HG03196 (cell line): ENCODE measurements around the gene CHAD.
A peak's percentile ranks its signal among the peaks of the same experiment; 100 is the strongest.
"Not testable (repeated sequence)": the region's sequence is repeated elsewhere in the genome, so short reads cannot be mapped to it uniquely, and the experiment has no call there.

Source experiments
- ATAC-seq: cut with Tn5 transposase; IDR thresholded peaks from one replicate; pipeline ENCODE4 v1.9.1; 2021; ENCODE audit not compliant: unreplicated experiment

Gene CHAD

DNA sequence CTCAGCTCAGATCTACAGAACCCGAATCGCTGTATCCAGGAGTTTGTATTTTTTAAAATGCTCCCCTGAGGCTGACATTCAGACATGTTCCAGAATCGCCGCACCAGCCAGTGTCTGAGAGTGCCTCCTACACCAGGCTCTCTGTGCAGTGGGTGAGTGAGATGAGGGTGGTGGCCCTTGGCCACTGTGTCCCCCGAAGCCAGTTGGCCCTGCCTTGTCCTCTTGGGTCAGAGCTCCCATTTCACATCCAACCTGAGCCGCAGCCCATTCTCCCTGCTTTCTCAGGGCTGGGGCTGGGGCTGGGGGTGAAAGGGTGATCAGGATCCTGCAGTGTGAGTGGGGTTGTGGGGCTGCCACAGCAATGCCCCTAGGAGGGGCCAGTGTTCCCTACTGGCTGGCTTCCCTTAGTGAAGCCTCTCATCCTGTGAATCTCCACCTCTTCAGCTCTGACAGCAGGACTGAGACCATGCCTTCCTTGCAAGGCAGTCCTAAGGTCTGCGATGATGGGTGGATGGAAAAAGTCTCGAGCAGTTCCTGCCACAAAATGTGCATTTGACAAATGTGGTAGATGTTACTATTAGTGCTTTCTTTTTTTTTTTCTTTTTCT is 26.6 kb upstream of the CHAD start:
- no peak for ATAC-seq

DNA sequence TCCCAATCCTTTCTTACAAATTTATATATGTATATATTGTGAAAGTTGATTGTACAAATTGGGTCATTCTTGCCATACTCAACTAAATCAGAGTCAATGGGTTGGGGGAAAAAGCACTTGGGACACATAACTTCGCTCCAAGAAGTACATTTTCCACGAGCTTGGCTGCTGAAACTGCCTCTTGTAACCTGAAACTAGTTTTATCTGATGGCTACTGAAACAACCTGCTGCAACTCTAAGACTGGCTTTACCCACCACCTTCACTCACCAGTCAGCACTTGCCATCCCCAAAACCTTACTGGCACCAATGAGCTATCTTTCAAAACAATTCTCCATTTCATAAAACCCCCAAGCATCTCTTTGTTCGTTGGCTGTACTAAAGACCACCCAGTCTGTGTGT is 25.1 kb upstream of the CHAD start:
- no peak for ATAC-seq

DNA sequence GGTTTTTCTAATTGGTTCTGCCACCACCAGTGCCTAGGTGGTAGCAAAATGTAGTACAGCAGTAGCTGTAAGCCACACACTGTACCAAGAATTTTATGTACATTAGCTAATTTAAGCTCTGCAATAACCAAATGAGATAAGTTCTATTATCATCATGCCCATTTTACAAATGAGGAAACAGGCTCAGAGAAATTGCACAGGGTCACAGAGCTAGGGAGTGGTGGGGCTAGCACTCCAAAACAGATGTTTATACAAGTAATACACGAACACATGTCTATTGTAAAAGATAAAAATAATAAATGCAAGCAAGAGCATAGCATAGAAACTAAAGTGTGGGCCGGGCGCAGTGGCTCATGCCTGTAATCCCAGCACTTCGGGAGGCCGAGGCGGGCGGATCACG is 23.5 kb upstream of the CHAD start:
- ATAC-seq = no peak

DNA sequence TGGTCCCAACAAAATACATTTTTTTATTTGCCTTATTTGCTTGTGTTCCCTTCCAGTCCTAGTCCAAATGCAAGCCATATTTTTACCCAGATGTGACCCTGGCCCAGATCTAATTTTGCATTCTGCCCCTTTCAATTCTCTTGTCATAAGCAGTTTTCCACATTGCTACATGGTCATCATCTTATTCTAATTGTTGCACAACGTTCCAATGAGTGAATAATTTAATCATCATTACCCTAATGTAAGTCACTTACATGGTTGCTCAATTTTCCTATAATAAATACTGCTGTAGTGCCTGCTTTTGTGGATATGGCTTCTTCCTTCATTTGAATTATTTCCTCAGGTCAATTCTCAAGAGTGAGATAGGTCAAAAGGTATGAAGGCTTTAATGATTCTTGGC is 22.8 kb upstream of the CHAD start:
- ATAC-seq = no peak

DNA sequence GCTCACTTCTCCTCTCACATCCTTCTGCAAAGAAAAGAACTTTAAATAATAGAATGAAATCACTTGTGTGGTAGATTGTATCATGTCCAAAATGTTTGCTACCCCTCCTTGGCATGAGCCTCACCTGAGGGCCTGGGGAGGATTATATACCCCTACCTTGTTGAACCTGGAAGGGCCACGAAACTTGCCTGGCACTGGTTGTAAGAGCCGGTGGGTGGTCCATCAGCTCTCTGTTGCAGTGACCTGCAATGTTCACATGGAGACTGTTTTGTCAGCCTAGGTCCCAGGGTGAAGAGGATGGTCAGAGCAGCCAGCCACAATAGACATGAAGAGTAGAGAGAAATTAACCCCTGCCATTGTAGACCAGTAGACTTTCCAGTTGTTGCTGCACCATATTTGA is 20.2 kb upstream of the CHAD start:
- ATAC-seq = no peak

- ATAC-seq = no peak
Observed at GRCh38 chr17:50487213-50488096, 18.8 kb upstream of the CHAD start.

DNA sequence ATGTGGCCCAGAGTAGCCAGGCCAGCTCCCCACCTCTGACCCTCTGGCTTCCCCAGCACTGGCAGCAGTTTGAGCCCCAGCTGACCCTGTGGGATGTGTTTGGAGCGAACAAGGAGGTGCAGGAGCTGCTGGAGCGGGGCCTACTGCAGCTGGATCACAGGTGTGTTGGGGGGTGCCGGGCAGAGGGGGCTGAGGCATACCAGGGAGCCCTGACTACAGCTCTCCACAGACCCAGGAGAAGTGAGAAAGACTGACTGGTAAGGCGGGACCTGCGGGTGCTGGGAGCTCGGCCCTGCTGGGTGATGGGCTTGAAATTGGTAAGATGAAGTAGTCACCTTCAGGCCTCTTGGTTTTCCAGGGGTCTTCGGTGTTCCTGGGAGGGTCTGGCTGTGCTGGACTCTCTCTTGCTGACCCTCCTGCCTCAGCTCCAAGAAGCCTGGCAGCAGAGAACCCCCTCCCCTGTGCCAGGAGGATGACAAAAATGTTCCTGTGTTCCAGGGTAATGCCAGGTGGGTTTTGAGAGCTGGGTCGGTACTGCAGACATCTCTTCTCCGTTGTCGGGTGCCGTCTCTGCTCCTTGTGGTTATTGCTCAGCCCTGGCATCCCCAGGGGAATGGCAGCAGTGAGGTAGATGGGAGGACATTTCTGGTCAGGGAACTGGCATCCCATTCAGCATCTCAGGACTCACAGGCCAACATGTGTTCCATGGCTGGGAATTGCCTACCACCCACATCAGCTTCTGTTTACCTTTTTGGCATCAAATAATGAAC is 15.9 kb upstream of the CHAD start:
- no peak for ATAC-seq

DNA sequence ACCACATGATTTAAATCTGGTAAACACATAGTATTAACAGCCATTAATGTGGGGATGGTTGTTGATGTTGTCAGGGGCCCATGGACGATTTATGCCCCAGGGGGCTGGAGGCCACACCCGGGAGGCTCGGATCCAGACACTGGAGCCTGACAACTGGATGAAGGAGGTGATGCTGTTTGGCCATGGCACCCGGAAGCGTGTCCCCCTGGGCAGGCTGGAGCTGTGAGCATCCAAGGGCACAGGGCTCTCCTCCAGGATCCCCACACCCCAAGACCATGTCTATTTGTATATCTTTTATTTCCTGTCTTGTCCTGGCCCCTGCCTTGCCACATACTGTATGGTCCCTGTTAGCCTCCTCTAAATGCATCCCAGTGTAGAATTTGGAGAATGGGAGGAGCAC is 14.6 kb upstream of the CHAD start:
- ATAC-seq = no peak

DNA sequence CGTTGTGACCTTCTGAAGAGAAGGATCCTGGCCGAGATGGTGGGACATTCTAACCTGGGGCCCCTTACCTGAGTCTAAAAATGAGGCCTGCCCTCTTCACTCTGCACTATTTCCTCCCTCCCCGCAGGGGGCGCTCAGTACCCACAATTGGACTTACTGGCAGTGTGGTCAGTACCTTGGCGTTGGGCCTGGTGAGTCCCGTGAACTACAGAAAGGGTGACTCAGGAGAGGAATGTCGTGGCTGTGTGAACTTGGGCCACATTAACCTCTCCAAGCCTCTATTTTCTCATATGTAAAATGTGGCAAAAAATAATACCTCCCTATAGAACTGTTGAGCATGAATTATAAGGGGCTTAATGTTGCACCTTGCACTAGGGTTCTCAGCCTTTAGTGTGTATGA is 13.8 kb upstream of the CHAD start:
- ATAC-seq = no peak

DNA sequence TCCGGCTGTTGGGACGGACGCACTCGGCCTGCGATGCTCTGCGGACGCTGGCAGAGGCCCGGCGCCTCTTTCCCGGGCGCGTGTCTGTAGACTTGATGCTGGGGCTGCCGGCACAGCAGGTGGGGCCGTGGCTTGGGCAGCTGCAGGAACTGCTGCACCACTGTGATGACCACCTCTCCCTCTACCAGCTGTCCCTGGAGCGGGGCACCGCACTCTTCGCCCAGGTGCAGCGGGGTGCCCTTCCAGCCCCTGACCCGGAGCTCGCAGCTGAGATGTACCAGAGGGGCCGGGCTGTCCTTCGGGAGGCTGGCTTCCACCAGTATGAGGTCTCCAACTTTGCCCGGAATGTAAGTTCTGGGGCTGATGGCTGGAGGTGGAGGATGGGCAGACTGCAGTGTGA is 13.4 kb upstream of the CHAD start:
- no peak for ATAC-seq

- ATAC-seq = no peak
Observed at GRCh38 chr17:50481648-50482047, 13.0 kb upstream of the CHAD start.

DNA sequence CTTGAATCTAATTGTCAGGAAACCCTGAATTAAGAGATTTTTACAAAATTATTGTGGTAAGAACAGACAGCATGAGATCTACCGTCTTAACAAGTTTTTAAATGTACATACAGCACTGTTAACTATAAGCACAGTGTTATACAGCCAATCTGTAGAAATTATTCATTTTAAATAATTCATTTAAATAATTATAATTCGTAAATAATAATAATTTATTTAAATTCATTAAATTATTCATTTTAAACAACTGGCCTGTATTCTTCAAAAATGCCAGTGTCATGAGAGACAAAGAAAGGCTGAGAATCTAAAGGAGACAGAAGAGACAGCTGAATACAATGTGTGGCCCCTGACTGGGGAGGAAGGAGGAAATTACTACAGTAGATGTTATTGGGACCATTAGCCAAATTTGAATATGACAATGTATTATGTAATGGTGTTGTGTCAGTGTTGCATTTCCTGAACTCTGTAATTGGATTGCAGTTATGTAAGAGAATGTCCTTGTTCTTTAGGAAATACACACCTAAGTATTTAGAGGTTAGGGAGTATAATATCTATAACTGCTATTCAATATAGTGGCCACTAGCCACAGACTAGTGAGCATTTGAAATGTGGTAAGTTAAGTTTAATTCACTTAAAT is 12.3 kb upstream of the CHAD start:
- no peak for ATAC-seq

DNA sequence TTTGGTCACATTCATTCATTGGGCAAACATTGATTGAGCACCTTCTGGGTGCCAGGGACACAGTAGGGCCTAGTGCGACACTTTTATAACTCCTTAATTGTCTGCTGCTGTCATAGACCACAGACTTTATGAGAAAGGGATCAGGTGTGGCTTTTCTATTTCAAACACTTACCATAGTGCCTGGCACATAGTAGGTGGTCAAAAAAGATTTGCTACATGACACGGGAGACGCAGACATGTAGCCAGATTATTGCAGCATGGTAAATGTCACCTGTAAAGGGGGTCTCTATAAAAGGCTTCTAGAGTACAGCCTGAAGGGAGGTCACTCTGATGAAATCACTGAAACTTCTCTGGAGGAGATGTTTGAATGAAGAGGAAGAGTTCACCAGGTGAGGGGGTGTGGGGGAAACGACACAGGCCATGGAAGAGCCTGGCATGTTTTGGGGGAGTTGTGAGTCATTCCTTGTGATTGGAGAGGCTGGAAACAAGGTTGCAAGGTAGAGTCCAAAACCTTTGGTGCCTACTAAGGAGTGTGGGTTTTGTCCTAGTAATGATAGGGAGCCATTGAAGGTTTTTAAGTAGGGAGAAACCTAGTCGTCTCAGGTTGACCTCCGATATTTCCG is 11.6 kb upstream of the CHAD start:
- ATAC-seq = no peak

- ATAC-seq = no peak
Observed at GRCh38 chr17:50479522-50480141, 11.0 kb upstream of the CHAD start.

DNA sequence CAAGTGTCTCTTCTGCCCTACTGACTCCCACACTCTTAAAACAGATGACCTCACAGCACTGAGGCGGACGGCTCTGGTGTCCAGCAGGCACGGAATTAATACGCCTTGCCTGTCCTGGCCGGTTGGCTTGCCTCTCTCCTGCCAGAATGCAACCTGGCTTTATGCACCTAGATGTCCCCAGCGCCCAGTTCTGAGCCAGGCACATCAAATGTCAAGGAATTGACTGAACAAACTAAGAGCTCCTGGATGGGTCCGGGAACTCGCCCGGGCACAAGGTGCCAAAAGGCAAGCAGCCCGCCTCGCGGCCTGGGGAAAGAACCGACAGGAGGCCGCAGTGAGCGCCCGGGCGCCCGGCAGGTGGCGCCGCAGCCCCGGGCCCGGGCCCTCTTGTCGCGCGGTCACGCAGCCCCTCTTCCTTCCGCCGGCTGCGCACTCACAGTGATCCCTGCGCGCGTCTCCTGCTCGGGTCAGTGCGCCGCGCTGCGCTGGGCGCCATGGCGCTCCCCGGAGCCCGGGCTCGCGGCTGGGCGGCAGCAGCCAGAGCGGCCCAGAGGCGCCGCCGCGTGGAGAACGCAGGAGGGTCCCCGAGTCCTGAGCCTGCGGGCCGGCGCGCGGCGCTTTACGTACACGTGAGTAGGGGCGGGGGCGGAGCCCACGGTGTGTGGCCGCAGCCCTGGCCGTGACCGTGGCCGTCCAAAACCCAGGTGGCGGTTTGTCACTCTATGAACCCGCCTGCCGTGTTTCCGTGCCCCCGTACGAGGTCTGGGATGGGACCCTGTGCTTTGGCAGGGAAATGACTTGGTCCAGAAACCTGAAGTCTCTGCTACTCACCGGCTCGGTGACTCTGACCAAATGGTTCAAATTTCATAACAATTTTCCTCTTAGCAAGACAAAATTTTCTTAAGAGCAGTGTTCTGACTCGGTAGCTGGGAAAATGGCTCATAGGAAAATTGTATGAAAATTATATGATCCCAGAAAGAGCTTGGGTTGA is 10.0 kb upstream of the CHAD start, which contains the start of gene RSAD1:
Gene RSAD1, plus strand, starts transcription at position 470 of the 991 bp plus-strand sequence. Its CDS starts 25 bp downstream, at position 495.
- ATAC-seq = peak; percentile 90

- no peak for ATAC-seq
Observed at GRCh38 chr17:50477976-50478375, 9.3 kb upstream of the CHAD start.

- no peak for ATAC-seq
Observed at GRCh38 chr17:50476545-50477315, 8.1 kb upstream of the CHAD start.

DNA sequence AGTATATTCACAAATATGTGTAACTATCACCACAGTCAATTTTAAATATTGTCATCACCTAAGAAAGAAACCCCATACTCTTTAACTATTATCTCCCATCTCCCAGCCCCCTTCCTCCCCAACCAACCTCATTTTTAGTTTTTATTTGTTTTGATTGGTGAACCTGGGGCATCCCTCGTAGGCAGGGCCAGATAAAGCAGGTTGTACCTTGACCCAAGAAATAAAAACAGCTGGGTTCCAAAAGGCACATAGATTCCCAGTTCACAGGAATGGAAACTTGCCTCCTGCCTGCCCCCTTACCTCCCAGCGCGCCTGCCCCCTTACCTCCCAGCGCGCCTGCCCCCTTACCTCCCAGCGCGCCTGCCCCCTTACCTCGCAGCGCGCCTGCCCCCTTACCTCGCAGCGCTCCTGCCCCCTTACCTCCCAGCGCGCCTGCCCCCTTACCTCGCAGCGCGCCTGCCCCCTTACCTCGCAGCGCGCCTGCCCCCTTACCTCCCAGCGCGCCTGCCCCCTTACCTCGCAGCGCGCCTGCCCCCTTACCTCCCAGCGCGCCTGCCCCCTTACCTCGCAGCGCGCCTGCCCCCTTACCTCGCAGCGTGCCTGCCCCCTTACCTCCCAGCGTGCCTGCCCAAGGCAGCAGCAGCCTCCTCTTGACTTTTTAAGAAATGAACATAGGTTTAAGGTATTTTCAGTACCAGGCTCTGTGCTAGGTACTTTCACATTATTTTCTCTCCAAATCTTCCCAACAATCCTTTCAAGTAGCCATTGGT is 7.3 kb upstream of the CHAD start:
- ATAC-seq = not testable (repeated sequence)
